ENCODE data around the gene ARL17A.
"Not testable (repeated sequence)": the region's sequence is repeated elsewhere in the genome, so short reads cannot be mapped to it uniquely, and the experiment has no call there.

DNA sequence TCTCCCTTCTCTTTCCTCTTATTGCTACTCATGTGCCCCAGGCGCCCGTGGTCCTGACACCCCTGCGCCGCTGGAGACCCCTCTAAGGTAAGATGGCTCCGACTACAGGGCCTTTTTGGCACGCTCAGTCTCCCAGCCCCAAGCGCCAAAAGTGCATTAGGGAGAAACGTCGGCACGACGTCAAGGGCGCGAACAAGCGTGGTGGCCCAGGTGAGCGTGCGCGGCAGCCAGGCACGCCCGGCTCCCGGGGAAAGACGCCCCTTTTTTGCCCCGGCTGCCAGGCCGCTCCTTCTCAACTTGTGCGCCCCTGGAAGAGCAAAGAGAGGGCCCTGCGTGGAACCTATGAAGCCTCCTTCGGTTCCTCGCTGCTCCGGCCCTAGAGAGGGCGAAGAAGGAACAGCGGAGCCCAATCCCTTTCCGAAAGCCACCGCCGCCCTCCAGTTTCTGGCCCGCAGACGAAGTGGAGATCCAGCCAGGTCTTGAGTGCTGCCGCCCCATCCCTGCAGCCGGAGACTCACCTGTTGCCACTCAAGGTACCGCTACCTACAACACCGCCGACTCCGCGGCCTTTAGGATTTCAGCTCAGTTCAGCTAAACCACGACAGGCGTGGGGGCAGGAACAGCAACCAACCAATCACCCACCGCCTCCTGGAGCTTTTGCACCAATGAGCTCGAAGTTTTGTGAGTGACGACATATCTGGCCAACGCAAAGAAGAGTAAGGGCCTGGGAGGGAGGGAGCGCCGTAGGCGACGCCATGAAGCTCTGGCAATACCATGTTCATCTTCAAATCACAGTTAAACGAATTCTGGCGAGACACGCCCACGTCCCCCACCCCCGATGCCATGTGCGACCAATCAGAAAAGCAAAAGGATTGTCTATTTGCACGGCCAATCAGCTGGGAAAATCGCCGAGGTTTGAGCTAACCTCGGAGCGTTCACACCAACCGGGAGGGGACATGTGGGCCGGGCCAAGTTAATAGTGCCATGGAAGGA lies at the start of gene ARL17A:
- TF ChIP-seq, protein P1, sequence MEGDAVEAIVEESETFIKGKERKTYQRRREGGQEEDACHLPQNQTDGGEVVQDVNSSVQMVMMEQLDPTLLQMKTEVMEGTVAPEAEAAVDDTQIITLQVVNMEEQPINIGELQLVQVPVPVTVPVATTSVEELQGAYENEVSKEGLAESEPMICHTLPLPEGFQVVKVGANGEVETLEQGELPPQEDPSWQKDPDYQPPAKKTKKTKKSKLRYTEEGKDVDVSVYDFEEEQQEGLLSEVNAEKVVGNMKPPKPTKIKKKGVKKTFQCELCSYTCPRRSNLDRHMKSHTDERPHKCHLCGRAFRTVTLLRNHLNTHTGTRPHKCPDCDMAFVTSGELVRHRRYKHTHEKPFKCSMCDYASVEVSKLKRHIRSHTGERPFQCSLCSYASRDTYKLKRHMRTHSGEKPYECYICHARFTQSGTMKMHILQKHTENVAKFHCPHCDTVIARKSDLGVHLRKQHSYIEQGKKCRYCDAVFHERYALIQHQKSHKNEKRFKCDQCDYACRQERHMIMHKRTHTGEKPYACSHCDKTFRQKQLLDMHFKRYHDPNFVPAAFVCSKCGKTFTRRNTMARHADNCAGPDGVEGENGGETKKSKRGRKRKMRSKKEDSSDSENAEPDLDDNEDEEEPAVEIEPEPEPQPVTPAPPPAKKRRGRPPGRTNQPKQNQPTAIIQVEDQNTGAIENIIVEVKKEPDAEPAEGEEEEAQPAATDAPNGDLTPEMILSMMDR (IDR thresholded peaks at IDR 0.05; ENCODE audit: insufficient read depth, low read length) = not testable (repeated sequence)
- TF ChIP-seq, protein P2, sequence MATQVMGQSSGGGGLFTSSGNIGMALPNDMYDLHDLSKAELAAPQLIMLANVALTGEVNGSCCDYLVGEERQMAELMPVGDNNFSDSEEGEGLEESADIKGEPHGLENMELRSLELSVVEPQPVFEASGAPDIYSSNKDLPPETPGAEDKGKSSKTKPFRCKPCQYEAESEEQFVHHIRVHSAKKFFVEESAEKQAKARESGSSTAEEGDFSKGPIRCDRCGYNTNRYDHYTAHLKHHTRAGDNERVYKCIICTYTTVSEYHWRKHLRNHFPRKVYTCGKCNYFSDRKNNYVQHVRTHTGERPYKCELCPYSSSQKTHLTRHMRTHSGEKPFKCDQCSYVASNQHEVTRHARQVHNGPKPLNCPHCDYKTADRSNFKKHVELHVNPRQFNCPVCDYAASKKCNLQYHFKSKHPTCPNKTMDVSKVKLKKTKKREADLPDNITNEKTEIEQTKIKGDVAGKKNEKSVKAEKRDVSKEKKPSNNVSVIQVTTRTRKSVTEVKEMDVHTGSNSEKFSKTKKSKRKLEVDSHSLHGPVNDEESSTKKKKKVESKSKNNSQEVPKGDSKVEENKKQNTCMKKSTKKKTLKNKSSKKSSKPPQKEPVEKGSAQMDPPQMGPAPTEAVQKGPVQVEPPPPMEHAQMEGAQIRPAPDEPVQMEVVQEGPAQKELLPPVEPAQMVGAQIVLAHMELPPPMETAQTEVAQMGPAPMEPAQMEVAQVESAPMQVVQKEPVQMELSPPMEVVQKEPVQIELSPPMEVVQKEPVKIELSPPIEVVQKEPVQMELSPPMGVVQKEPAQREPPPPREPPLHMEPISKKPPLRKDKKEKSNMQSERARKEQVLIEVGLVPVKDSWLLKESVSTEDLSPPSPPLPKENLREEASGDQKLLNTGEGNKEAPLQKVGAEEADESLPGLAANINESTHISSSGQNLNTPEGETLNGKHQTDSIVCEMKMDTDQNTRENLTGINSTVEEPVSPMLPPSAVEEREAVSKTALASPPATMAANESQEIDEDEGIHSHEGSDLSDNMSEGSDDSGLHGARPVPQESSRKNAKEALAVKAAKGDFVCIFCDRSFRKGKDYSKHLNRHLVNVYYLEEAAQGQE (IDR thresholded peaks at IDR 0.05; ENCODE audit: insufficient replicate concordance, low read depth) = not testable (repeated sequence)
- TF ChIP-seq SPI1 (IDR thresholded peaks at IDR 0.05; ENCODE audit: borderline replicate concordance, low read depth) = not testable (repeated sequence)
